Gastroesophageal sphincter (tissue), 4 donors: ENCODE data around the gene C12orf56. TPM values are rescaled to one million over a fixed set of nuclear protein-coding genes. Genes with fewer than 3 reads are reported as not detected.

Experiments used
- ATAC-seq: fragments of 150-250 bp; one replicate; pipeline ENCODE4 v1.9.1; 2016; ENCODE audit warnings: mild to moderate bottlenecking, moderate library complexity
- H3K27ac ChIP-seq, 4 donors: fragments of 200-600 bp; sonication (generic) in 3 of 4; 1 replicate in 3 of 4; 2 replicates in 1 of 4; pipeline ENCODE4 v1.5.1; 2016 to 2019
- H3K27me3 ChIP-seq: fragments of 200-600 bp; sonication (generic); one replicate; pipeline ENCODE4 v1.5.1; 2019
- H3K36me3 ChIP-seq, 2 donors: fragments of 200-600 bp; sonication (generic); one replicate each; pipeline ENCODE4 v1.5.1; 2019; ENCODE audit warnings: control low read depth in 1 of 2
- H3K4me1 ChIP-seq, 3 donors: fragments of 200-600 bp; sonication (generic); 1 replicate in 2 of 3; 2 replicates in 1 of 3; pipeline ENCODE4 v1.5.1; 2016 to 2019; ENCODE audit warnings: control low read depth in 2 of 3
- H3K4me3 ChIP-seq, 2 donors: fragments of 200-600 bp; sonication (generic); one replicate each; pipeline ENCODE4 v1.5.1; 2019; ENCODE audit warnings: mild to moderate bottlenecking in 1 of 2, moderate library complexity in 1 of 2
- H3K9me3 ChIP-seq, 3 donors: fragments of 200-600 bp; sonication (generic); one replicate each; pipeline ENCODE4 v1.5.1; 2017 to 2019; ENCODE audit warnings: control low read depth in 2 of 3
- EP300 ChIP-seq: sonication (generic); formaldehyde crosslinking; IDR thresholded peaks from one replicate; pipeline ENCODE4 v1.6.1; 2017; ENCODE audit warnings: antibody characterized with exemption, mild to moderate bottlenecking
- POLR2A ChIP-seq, 2 donors: fragments of 450-650 bp; IDR thresholded peaks; one replicate each; pipeline ENCODE4 v1.6.1; 2017; ENCODE audit warnings: antibody characterized with exemption in 2 of 2, mild to moderate bottlenecking in 2 of 2, moderate library complexity in 1 of 2
- POLR2AphosphoS5 ChIP-seq: sonication (generic); formaldehyde crosslinking; IDR thresholded peaks from one replicate; pipeline ENCODE4 v1.6.1; 2017; ENCODE audit warnings: antibody characterized with exemption
- WGBS, 2 donors: methylation state at CpG; one replicate each; pipeline ENCODE4 v1.1.5; 2018; ENCODE audit warnings: low coverage in 1 of 2; 5-methylcytosine and 5-hydroxymethylcytosine counted together
- total RNA-seq, 4 donors: library from RNA; depleted of rRNA; stranded (reverse); fragments of >200 nt; gene quantifications; one replicate each; pipeline ENCODE4 v1.1.0, GENCODE V29; 2016
- TF ChIP-seq, protein P1 (sequence below), 4 experiments: fragments of 200-600 bp in 2 of 4; fragments of 450-650 bp in 2 of 4; sonication (generic) in 1 of 4; IDR thresholded peaks; one replicate each; pipeline ENCODE4 v1.5.1; 2017 to 2019; ENCODE audit warnings: antibody characterized with exemption in 4 of 4, mild to moderate bottlenecking in 2 of 4, moderate library complexity in 2 of 4

Gene C12orf56
- total RNA-seq, 4 donors from 2014 or later, result not detected

DNA sequence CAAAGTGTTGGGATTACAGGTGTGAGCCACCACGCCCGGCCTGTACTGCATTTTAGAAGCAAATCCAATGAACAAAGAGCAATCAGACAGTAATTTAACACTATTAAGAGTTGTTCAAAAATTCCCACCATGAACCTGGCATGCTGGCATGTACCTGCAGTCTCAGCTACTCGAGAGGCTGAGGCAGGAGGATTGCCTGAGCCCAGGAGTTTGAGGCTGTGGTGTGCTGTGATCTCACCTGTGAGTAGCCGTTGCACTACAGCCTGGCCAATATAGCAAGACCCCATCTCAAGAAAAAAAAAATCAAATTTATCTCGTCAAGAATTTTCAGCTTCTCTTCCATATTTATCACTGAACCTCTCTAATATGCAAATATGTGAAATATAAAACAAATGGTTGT, 128.7 kb downstream of the C12orf56 start:
- WGBS, 2 donors, result 67 to 90% methylated on average over 3 to 4 of the region's 5 CpGs
- H3K27ac ChIP-seq, result no peak overlapping the region
- H3K27me3 ChIP-seq, result no peaks in the 10 kb centered on the region
- no peaks in the 10 kb centered on the region for H3K9me3 ChIP-seq
- no peak overlapping the region for H3K4me3 ChIP-seq
- no peak for ATAC-seq
- no peaks in the 10 kb centered on the region for H3K36me3 ChIP-seq
- TF ChIP-seq, protein P1, sequence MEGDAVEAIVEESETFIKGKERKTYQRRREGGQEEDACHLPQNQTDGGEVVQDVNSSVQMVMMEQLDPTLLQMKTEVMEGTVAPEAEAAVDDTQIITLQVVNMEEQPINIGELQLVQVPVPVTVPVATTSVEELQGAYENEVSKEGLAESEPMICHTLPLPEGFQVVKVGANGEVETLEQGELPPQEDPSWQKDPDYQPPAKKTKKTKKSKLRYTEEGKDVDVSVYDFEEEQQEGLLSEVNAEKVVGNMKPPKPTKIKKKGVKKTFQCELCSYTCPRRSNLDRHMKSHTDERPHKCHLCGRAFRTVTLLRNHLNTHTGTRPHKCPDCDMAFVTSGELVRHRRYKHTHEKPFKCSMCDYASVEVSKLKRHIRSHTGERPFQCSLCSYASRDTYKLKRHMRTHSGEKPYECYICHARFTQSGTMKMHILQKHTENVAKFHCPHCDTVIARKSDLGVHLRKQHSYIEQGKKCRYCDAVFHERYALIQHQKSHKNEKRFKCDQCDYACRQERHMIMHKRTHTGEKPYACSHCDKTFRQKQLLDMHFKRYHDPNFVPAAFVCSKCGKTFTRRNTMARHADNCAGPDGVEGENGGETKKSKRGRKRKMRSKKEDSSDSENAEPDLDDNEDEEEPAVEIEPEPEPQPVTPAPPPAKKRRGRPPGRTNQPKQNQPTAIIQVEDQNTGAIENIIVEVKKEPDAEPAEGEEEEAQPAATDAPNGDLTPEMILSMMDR (IDR thresholded peaks at IDR 0.05), result no peak
- TF ChIP-seq EP300 (no peak), POLR2A (IDR thresholded peaks at IDR 0.05) (no peak), POLR2AphosphoS5 (no peak)
- no peaks in the 10 kb centered on the region for H3K4me1 ChIP-seq

DNA sequence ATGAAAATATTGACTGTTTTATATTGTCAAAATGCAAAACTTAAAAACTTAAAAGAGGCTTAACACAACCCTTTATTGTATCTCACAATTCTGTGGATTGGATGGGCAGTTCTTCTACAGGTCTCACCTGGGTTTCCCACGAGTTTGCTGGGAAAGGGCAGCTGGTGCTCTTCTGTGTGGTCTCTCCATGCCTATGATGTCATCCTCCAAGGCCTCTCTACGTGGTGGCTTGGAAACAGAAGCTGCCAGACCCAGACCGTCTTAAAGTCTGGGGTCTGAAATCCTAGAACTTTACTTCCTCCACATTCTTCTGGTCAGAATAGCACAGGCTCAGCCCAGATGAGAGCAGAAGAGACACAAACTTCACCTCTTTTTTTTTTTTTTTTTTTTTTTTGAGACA, 132.0 kb downstream of the C12orf56 start:
- no peaks in the 10 kb centered on the region for H3K27me3 ChIP-seq
- H3K36me3 ChIP-seq, result no peaks in the 10 kb centered on the region
- H3K4me3 ChIP-seq, result no peak overlapping the region
- H3K27ac ChIP-seq, result no peak overlapping the region
- no peaks in the 10 kb centered on the region for H3K4me1 ChIP-seq
- no peaks in the 10 kb centered on the region for H3K9me3 ChIP-seq
- ATAC-seq, result no peak
- TF ChIP-seq POLR2AphosphoS5, result no peak
- no peak for TF ChIP-seq POLR2A (IDR thresholded peaks at IDR 0.05)
- TF ChIP-seq, protein P1 (IDR thresholded peaks at IDR 0.05), result no peak
- TF ChIP-seq EP300, result no peak
- WGBS, 2 donors, result 29 to 46% methylated on average over 3 of the region's 3 CpGs

- TF ChIP-seq, protein P1 (IDR thresholded peaks at IDR 0.05), result peak; percentile 69 to 79 (median 71)
- TF ChIP-seq POLR2AphosphoS5 (no peak), POLR2A (IDR thresholded peaks at IDR 0.05) (no peak), EP300 (no peak)
- WGBS, 2 donors, result 45 to 46% methylated on average over 4 of the region's 4 CpGs
- no peaks in the 10 kb centered on the region for H3K27me3 ChIP-seq
- H3K4me1 ChIP-seq, result no peaks in the 10 kb centered on the region
- no peaks in the 10 kb centered on the region for H3K9me3 ChIP-seq
- no peak overlapping the region for H3K27ac ChIP-seq
- H3K36me3 ChIP-seq, result no peaks in the 10 kb centered on the region
- H3K4me3 ChIP-seq, result no peak overlapping the region
- ATAC-seq, result no peak
These were observed 134.3 kb downstream of the C12orf56 start for GRCh38 chr12:64256166-64256800.

- H3K9me3 ChIP-seq, result no peaks in the 10 kb centered on the region
- H3K27me3 ChIP-seq, result no peaks in the 10 kb centered on the region
- H3K27ac ChIP-seq, result no peak overlapping the region
- H3K4me3 ChIP-seq, result no peak overlapping the region
- TF ChIP-seq POLR2AphosphoS5 (no peak), POLR2A (IDR thresholded peaks at IDR 0.05) (no peak), EP300 (no peak)
- TF ChIP-seq, protein P1 (IDR thresholded peaks at IDR 0.05), result no peak
- H3K36me3 ChIP-seq, result no peaks in the 10 kb centered on the region
- no peak for ATAC-seq
- H3K4me1 ChIP-seq, result no peaks in the 10 kb centered on the region
- WGBS, 2 donors, result 59 to 88% methylated on average over 1 to 3 of the region's 4 CpGs
These were observed 135.3 kb downstream of the C12orf56 start for GRCh38 chr12:64255249-64255648.

DNA sequence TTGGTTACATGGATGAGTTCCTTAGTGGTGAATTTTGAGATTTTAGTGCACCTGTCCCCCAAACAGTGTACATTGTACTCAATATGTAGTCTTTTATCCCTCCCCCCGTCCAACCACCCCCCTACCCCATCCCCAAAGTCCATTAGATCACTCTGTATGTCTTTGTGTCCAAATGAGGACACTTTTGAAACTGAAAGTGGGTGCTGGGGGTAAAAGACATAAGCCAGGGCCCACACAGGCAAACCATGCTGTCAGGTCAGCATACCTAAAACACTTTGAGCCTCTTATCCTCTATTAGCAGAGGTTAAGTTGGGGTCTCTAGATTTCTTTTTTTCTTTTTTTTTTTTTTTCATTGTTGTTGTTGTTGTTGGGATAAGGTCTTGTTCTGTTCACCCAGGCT, 137.2 kb downstream of the C12orf56 start:
- WGBS, 2 donors, result 40% methylated on average over 1 of the region's 1 CpG; no CpG with 5 or more reads in 1 of the 2 donors
- Histone ChIP-seq H3K9me3 (no peaks in the 10 kb centered on the region), H3K4me1 (no peaks in the 10 kb centered on the region), H3K36me3 (no peaks in the 10 kb centered on the region), H3K27me3 (no peaks in the 10 kb centered on the region), H3K27ac (peak overlapping the region in 3 of 4 donors; percentile 23 to 61 (median 60)), H3K4me3 (no peak overlapping the region)
- no peak for ATAC-seq
- TF ChIP-seq POLR2AphosphoS5, result no peak
- no peak for TF ChIP-seq EP300
- no peak for TF ChIP-seq POLR2A (IDR thresholded peaks at IDR 0.05)
- TF ChIP-seq, protein P1 (IDR thresholded peaks at IDR 0.05), result no peak
